HEK293 (cell line): ENCODE measurements around the gene COA8.

Experiments
- CTCF ChIA-PET: fragments of 350-600 bp; formaldehyde crosslinking; extraction: SDS; loops from one replicate; lab custom pipeline; 2021; ENCODE audit warnings: antibody characterized with exemption; lab: Yijun Ruan, JAX
- POLR2A ChIA-PET: fragments of 300-600 bp; formaldehyde crosslinking; extraction: SDS; loops from one replicate; lab custom pipeline; 2020; ENCODE audit warnings: antibody characterized with exemption, inconsistent platforms; lab: Yijun Ruan, JAX
- H3K27ac ChIP-seq: fragments of 200-500 bp; sonication (Bioruptor generic); 2 replicates; pipeline ENCODE4 v1.5.1; 2014; ENCODE audit warnings: low read depth, low read length, control low read depth, inconsistent platforms; ENCODE audit errors: extremely low read depth
- H3K36me3 ChIP-seq, 2 experiments: fragments of 200-500 bp in 1 of 2; sonication (Bioruptor generic) in 1 of 2; 1 replicate in 1 of 2; 2 replicates in 1 of 2; pipeline ENCODE4 v1.5.1; 2014 to 2017; ENCODE audit warnings: inconsistent platforms in 2 of 2, low read length in 2 of 2; ENCODE audit not compliant: control insufficient read depth in 2 of 2, insufficient read depth in 1 of 2
- H3K4me1 ChIP-seq: fragments of 200-500 bp; sonication (Bioruptor generic); 2 replicates; pipeline ENCODE4 v1.5.1; 2014; ENCODE audit warnings: mild to moderate bottlenecking, low read length, inconsistent platforms; ENCODE audit not compliant: control insufficient read depth, insufficient read depth
- H3K4me3 ChIP-seq: 2 replicates; pipeline ENCODE4 v1.5.1; 2011; ENCODE audit warnings: low read depth, mild to moderate bottlenecking, control low read depth, low read length, moderate library complexity
- H3K9me3 ChIP-seq: fragments of 200-500 bp; sonication (Bioruptor generic); 2 replicates; pipeline ENCODE4 v1.5.1; 2014; ENCODE audit warnings: low read depth, low read length, inconsistent platforms; ENCODE audit not compliant: control insufficient read depth, insufficient read depth
- FEZF1 ChIP-seq: fragments of 450-650 bp; formaldehyde crosslinking; IDR thresholded peaks from 2 replicates; pipeline ENCODE4 v1.5.1; 2016; ENCODE audit warnings: missing biosample characterization, missing genetic modification characterization
- HIC1 ChIP-seq: fragments of 450-650 bp; formaldehyde crosslinking; IDR thresholded peaks from 2 replicates; pipeline ENCODE4 v1.5.1; 2016; ENCODE audit warnings: missing biosample characterization, missing genetic modification characterization
- KLF10 ChIP-seq: fragments of 450-650 bp; IDR thresholded peaks from 2 replicates; pipeline ENCODE4 v1.5.1; 2018; ENCODE audit warnings: missing biosample characterization, mild to moderate bottlenecking, missing genetic modification characterization
- KLF17 ChIP-seq: fragments of 450-650 bp; formaldehyde crosslinking; IDR thresholded peaks from 2 replicates; pipeline ENCODE4 v1.5.1; 2016; ENCODE audit warnings: missing biosample characterization, missing genetic modification characterization
- KLF9 ChIP-seq: fragments of 450-650 bp; formaldehyde crosslinking; IDR thresholded peaks from 2 replicates; pipeline ENCODE4 v1.5.1; 2016; ENCODE audit warnings: missing biosample characterization, missing genetic modification characterization, low read depth
- PRDM1 ChIP-seq: fragments of 450-650 bp; formaldehyde crosslinking; IDR thresholded peaks from 2 replicates; pipeline ENCODE4; 2016; ENCODE audit warnings: missing biosample characterization, missing genetic modification characterization
- PRDM10 ChIP-seq: fragments of 450-650 bp; formaldehyde crosslinking; IDR thresholded peaks from 2 replicates; pipeline ENCODE4 v1.5.1; 2016; ENCODE audit warnings: missing biosample characterization, missing genetic modification characterization
- PRDM6 ChIP-seq: fragments of 450-650 bp; formaldehyde crosslinking; IDR thresholded peaks from 2 replicates; pipeline ENCODE4 v1.5.1; 2017; ENCODE audit warnings: missing biosample characterization, missing genetic modification characterization
- SP2 ChIP-seq: fragments of 450-650 bp; formaldehyde crosslinking; IDR thresholded peaks from 2 replicates; pipeline ENCODE4 v1.5.1; 2016; ENCODE audit warnings: missing biosample characterization, missing genetic modification characterization
- TRIM28 ChIP-seq: IDR thresholded peaks from 2 replicates; pipeline ENCODE4 v1.6.1; 2011; ENCODE audit warnings: low read length, control low read depth, borderline replicate concordance
- TSHZ1 ChIP-seq: fragments of 450-650 bp; formaldehyde crosslinking; IDR thresholded peaks from 2 replicates; pipeline ENCODE4 v1.5.1; 2016; ENCODE audit warnings: missing biosample characterization, missing genetic modification characterization, borderline replicate concordance
- ZBTB20 ChIP-seq: fragments of 450-650 bp; formaldehyde crosslinking; IDR thresholded peaks from 2 replicates; pipeline ENCODE4 v1.5.1; 2016; ENCODE audit warnings: missing biosample characterization, missing genetic modification characterization
- ZBTB21 ChIP-seq: fragments of 450-650 bp; formaldehyde crosslinking; IDR thresholded peaks from 2 replicates; pipeline ENCODE4 v1.5.1; 2017; ENCODE audit warnings: missing biosample characterization, missing genetic modification characterization
- ZFP69B ChIP-seq: fragments of 450-650 bp; formaldehyde crosslinking; IDR thresholded peaks from 2 replicates; pipeline ENCODE4 v1.5.1; 2016; ENCODE audit warnings: missing biosample characterization, missing genetic modification characterization
- ZNF184 ChIP-seq: fragments of 450-650 bp; IDR thresholded peaks from 2 replicates; pipeline ENCODE4 v1.5.1; 2018; ENCODE audit warnings: missing biosample characterization, mild to moderate bottlenecking, missing genetic modification characterization
- ZNF335 ChIP-seq: fragments of 450-650 bp; formaldehyde crosslinking; conservative IDR thresholded peaks from 2 replicates; pipeline ENCODE4 v1.5.1; 2016; ENCODE audit warnings: missing biosample characterization, missing genetic modification characterization
- ZNF37A ChIP-seq: fragments of 450-650 bp; IDR thresholded peaks from 2 replicates; pipeline ENCODE4 v1.5.1; 2018; ENCODE audit warnings: missing biosample characterization, missing genetic modification characterization
- ZNF391 ChIP-seq: fragments of 450-650 bp; formaldehyde crosslinking; IDR thresholded peaks from 2 replicates; pipeline ENCODE4 v1.5.1; 2016; ENCODE audit warnings: low read depth, missing biosample characterization, missing genetic modification characterization, borderline replicate concordance
- ZNF692 ChIP-seq: fragments of 450-650 bp; formaldehyde crosslinking; IDR thresholded peaks from 2 replicates; pipeline ENCODE4 v1.5.1; 2016; ENCODE audit warnings: missing biosample characterization, missing genetic modification characterization
- ZNF843 ChIP-seq: fragments of 450-650 bp; formaldehyde crosslinking; IDR thresholded peaks from 2 replicates; pipeline ENCODE4 v1.5.1; 2016; ENCODE audit warnings: missing biosample characterization, missing genetic modification characterization
- ZSCAN30 ChIP-seq: fragments of 450-650 bp; IDR thresholded peaks from 2 replicates; pipeline ENCODE4 v1.5.1; 2018; ENCODE audit warnings: missing biosample characterization, mild to moderate bottlenecking, missing genetic modification characterization, moderate library complexity
- ZXDB ChIP-seq: fragments of 450-650 bp; formaldehyde crosslinking; IDR thresholded peaks from 2 replicates; pipeline ENCODE4 v1.5.1; 2016; ENCODE audit warnings: missing biosample characterization, missing genetic modification characterization

COA8 gene

GRCh38 chr14:103558071-103558882 is 4.5 kb upstream of the COA8 start:
- no peak overlapping the region for H3K4me3 ChIP-seq
- H3K4me1 ChIP-seq = peaks cover 39% of the 10 kb centered on the region
- H3K27ac ChIP-seq = peak overlapping the region; percentile 25; the same call in 1 of the 2 replicates
- no peaks in the 10 kb centered on the region for H3K9me3 ChIP-seq
- POLR2A ChIA-PET = interaction anchor here (0.6 to 3.1 kb wide), 7 partner anchors 30 to 224 kb away, joined by 3 to 18 read pairs (median 4); partner anchors contain the start of genes CKB, EIF5, KLC1 and TRMT61A
- peaks cover 16 to 24% of the 10 kb centered on the region in 2 experiments for H3K36me3 ChIP-seq
- CTCF ChIA-PET = interaction anchor here (0.7 to 3.8 kb wide), 6 partner anchors 10 to 1006 kb away, joined by 3 to 21 read pairs (median 4); no protein-coding TSS in a partner anchor
- TF ChIP-seq ZNF335 (peak; percentile 96), ZNF184 (tag by site-specific recombination) (0 out of 2 replicates have a peak, but pooled peaks have one; percentile 58), ZNF692 (0 out of 2 replicates have a peak, but pooled peaks have one; percentile 75), ZNF843 (tag by site-specific recombination) (peak; percentile 81), PRDM1 (tag by site-specific recombination) (peak; percentile 91), ZSCAN30 (peak; percentile 57; the same call in 1 of the 2 replicates), PRDM10 (tag by site-specific recombination) (peak; percentile 49; the same call in 1 of the 2 replicates), ZFP69B (0 out of 2 replicates have a peak, but pooled peaks have one; percentile 14), FEZF1 (tag by site-specific recombination) (peak; percentile 85), TRIM28 (peak; percentile 70; the same call in 1 of the 2 replicates), ZXDB (peak; percentile 82), KLF10 (tag by site-specific recombination) (peak; percentile 96), PRDM6 (tag by site-specific recombination) (peak; percentile 84), ZBTB21 (tag by site-specific recombination) (peak; percentile 71; the same call in 1 of the 2 replicates), HIC1 (tag by site-specific recombination) (0 out of 2 replicates have a peak, but pooled peaks have one; percentile 28), ZBTB20 (tag by site-specific recombination) (peak; percentile 59; the same call in 1 of the 2 replicates), ZNF37A (peak; percentile 6; the same call in 1 of the 2 replicates), KLF9 (tag by site-specific recombination) (peak; percentile 60; the same call in 1 of the 2 replicates), ZNF391 (tag by site-specific recombination) (peak; percentile 70; the same call in 1 of the 2 replicates), TSHZ1 (tag by site-specific recombination) (peak; percentile 82), SP2 (tag by site-specific recombination) (peak; percentile 71), KLF17 (0 out of 2 replicates have a peak, but pooled peaks have one; percentile 61)
